ENCODE results near the gene NPEPPS.

Gene NPEPPS

DNA sequence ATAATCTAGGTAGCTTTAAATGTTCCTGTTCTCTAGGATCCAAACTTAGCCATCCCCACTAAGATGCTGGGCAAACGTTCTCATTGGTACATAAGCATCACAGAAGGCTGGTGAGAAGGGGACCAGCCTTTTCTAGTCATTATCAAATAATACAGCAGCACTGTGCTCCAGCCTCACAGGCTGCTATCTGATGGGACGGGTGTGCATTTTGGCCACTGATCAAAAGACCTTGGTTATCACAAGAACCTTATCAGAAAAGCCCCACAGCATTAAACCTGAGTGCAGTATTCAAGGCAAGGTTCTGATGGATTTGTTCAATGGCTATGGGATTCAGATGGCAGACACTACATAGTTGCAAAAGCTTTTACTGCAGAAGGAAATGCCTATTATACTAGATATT is 99.7 kb downstream of the NPEPPS start:
- DNase-seq: no peak

GRCh38 chr17:47632991-47633390 is 102.1 kb downstream of the NPEPPS start:
- no peak for DNase-seq

DNA sequence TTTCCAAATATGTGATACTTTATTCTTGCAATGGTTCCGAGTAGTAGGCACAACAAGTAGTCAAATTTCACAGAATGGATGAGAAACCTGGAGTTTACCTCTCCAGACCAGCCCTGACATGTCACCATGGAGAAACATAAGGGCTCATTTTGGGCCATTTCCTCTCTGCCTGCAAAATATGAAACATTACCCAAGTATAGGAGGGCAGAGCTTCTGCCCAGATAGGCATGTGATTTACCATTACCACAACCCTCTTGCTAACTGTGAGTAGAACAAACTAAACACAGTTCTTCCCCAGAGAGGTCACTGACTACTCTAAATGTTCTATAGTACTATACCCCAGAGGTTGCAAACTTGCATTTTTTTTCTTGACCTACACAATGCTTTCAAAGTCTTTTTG is 103.1 kb downstream of the NPEPPS start:
- no peak for DNase-seq

DNA sequence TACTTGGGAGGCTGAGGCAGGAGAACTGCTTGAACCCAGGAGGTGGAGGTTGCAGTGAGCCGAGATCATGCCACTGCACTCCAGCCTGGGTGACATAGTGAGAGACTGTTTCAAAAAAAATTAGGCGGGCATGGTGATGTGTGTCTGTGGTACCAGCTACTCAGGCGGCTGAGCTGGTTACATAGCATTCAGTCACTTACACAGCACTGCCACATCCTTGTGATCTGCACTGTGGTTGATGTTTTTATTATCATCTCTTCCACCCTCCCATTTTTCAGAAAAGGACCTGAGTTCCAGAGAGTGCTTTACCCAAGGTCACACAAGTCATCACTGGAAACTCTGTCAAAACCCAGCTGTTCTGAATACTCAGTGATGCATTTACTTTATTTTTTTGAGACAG is 104.0 kb downstream of the NPEPPS start:
- no peak for DNase-seq

DNA sequence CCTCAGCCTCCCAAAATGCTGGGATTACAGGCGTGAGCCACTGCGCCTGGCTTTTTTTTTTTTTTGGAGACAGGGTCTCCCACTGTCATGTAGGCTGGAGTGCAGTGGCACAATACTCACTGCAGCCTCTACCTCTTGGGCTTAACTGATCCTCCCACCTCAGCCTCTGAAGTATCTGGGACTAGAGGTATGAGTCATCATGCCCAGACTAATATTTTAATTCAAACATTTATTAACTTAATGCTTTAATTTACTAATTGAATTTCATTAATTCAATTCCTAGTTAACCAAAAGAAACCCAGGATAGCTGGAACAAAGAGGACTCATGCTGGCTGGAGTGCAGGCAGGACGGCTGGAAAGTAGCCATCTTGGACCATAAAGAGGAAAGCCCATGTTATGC is 104.8 kb downstream of the NPEPPS start:
- DNase-seq: no peak

- DNase-seq: no peak
Measured at GRCh38 chr17:47636273-47637030, 105.5 kb downstream of the NPEPPS start.

- no peak for DNase-seq
Measured at GRCh38 chr17:47638903-47639302, 108.0 kb downstream of the NPEPPS start.

- no peak for DNase-seq
Measured at GRCh38 chr17:47640076-47640475, 109.2 kb downstream of the NPEPPS start.

DNA sequence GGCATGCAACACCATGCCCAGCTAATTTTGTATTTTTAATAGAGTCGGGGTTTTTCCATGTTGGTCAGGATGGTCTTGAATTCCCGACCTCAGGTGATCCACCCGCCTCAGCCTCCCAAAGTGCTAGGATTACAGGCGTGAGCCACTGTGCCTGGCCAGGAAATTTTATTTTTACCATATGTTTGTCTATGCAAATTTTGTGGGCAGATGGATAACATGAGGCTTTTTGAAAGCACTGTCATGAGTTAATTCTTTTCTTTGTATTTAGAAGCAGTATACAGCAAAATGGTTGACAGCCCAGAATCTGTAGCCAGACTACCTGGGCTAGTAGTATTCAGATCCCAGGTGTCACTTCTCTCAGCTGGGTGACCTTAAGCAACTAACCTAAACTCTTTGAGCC is 110.3 kb downstream of the NPEPPS start:
- DNase-seq: no peak

DNA sequence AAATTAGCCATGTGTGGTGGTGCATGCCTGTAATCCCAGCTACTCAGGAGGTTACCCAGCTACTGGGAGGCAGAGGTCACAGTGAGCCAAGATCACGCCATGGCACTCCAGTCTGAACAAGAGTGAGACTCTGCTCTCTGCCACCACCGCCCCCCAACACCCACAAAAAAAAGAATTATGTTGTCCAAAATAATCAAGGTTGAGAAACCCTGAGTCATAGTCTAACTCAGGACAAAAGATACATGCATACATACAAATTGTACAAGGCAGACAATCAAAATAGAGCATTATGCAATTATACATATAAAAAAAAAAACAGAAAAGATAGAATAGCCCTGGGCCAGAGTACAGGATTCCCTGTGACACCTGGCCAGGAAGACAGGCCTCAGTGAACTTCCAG is 112.2 kb downstream of the NPEPPS start:
- no peak for DNase-seq

GRCh38 chr17:47644324-47644723 is 113.4 kb downstream of the NPEPPS start:
- DNase-seq: no peak

GRCh38 chr17:47649153-47649971 is 118.5 kb downstream of the NPEPPS start, which contains the start of gene KPNB1:
KPNB1 (plus strand) TSS chr17:47649919; CDS start chr17:47650245, 326 bp downstream.
- DNase-seq: peak; percentile 98

DNA sequence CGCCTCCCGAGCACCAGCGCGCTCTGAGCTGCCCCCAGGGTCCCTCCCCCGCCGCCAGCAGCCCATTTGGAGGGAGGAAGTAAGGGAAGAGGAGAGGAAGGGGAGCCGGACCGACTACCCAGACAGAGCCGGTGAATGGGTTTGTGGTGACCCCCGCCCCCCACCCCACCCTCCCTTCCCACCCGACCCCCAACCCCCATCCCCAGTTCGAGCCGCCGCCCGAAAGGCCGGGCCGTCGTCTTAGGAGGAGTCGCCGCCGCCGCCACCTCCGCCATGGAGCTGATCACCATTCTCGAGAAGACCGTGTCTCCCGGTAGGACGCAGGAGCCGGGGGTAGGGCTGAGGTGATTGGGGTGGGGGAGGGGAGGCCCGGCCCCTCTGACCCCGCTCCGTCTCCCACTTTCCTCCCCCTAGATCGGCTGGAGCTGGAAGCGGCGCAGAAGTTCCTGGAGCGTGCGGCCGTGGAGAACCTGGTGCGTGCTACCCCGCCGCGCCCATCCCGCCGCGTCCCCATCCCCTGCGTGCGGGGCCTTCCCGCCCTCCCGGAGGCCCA is 119.1 kb downstream of the NPEPPS start:
- DNase-seq: no peak

- peak; percentile 93 for DNase-seq
Measured at GRCh38 chr17:47650525-47651522, 119.9 kb downstream of the NPEPPS start.

- DNase-seq: no peak
Measured at GRCh38 chr17:47651704-47652103, 120.8 kb downstream of the NPEPPS start.

GRCh38 chr17:47652570-47652969 is 121.7 kb downstream of the NPEPPS start:
- DNase-seq: no peak

- DNase-seq: no peak
Measured at GRCh38 chr17:47653442-47653841, 122.5 kb downstream of the NPEPPS start.

- no peak for DNase-seq
Measured at GRCh38 chr17:47654991-47655390, 124.1 kb downstream of the NPEPPS start.

DNA sequence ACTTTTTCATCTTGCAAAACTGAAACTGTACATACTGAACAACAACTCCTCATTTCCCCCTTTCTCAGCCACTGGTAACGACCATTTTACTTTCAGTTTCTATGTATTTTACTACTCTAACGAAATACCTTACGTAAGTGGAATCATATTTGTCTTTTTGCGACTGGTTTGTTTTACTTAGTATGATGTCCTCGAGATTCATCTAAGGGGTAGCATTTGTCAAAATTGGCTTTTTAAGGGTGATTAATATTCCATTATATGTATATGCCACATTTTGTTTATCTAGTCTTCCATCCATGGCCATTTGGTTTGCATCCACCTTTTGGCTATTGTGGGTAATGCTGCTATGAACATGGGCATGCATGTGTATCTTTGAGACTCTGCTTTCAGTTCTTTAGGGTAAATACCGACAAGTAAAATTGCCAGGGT is 129.2 kb downstream of the NPEPPS start:
- no peak for DNase-seq

- peak; percentile 64 for DNase-seq
Measured at GRCh38 chr17:47663912-47664623, 133.2 kb downstream of the NPEPPS start.

GRCh38 chr17:47664624-47664941 is 133.7 kb downstream of the NPEPPS start:
- DNase-seq: no peak

GRCh38 chr17:47665655-47666054 is 134.7 kb downstream of the NPEPPS start:
- DNase-seq: no peak
